GM12891 (cell line): ENCODE measurements around the gene NRN1L.

ENCODE experiments used
- POLR2A ChIP-seq: IDR thresholded peaks from 2 replicates; pipeline ENCODE4 v1.6.1; 2011; ENCODE audit warnings: low read depth, low read length, control low read depth
- POLR2AphosphoS5 ChIP-seq: IDR thresholded peaks from 2 replicates; pipeline ENCODE4 v1.6.1; 2011; ENCODE audit warnings: low read depth, low read length, control low read depth
- TAF1 ChIP-seq: IDR thresholded peaks from 2 replicates; pipeline ENCODE4 v1.6.1; 2011; ENCODE audit warnings: low read depth, low read length, control low read depth

- TF ChIP-seq POLR2A (no peak), TAF1 (no peak), POLR2AphosphoS5 (no peak)
Observed at GRCh38 chr16:67873435-67874370, 11.0 kb upstream of the NRN1L start.
